B cell (primary cell): ENCODE data around the gene ESR2.

Experiments used
- CTCF ChIP-seq: fragments of 200-600 bp; IDR thresholded peaks from one replicate; pipeline ENCODE4 v1.8.0; 2022; ENCODE audit warnings: antibody characterized with exemption, mild to moderate bottlenecking
- EZH2 ChIP-seq: IDR thresholded peaks from 2 replicates; pipeline ENCODE4 v1.6.1; 2012; ENCODE audit warnings: borderline replicate concordance, low read depth, mild to moderate bottlenecking, moderate library complexity, low read length; ENCODE audit not compliant: insufficient read depth, poor library complexity, severe bottlenecking

- TF ChIP-seq CTCF (no peak), EZH2 (no peak)
Measured at GRCh38 chr14:64249363-64249762, 44.8 kb downstream of the ESR2 start.
